Thyroid gland (tissue), 4 donors: ENCODE data around the gene PDE3A.

Experiments used
- CTCF ChIP-seq, 6 experiments: fragments of 200-600 bp in 3 of 6; fragments of 450-650 bp in 3 of 6; sonication (generic) in 3 of 6; IDR thresholded peaks; one replicate each; pipeline ENCODE4 v1.5.1; 2016 to 2019; ENCODE audit warnings: antibody characterized with exemption in 6 of 6, mild to moderate bottlenecking in 2 of 6, inconsistent platforms in 1 of 6, moderate library complexity in 1 of 6
- POLR2A ChIP-seq, 2 donors: fragments of 450-650 bp; IDR thresholded peaks; one replicate each; pipeline ENCODE4 v1.6.1; 2017; ENCODE audit warnings: antibody characterized with exemption in 2 of 2, mild to moderate bottlenecking in 2 of 2, moderate library complexity in 1 of 2

GRCh38 chr12:20390846-20391245, 22.5 kb downstream of the PDE3A start:
- TF ChIP-seq CTCF (IDR thresholded peaks at IDR 0.05) (no peak), POLR2A (IDR thresholded peaks at IDR 0.05) (no peak)
